GM23338 (cell line): Measurements from ENCODE around the gene KCNJ4. TPM values are rescaled to one million over a fixed set of nuclear protein-coding genes. Genes with fewer than 3 reads are reported as not detected.
"Not testable (repeated sequence)": the region's sequence is repeated elsewhere in the genome, so short reads cannot be mapped to it uniquely, and the experiment has no call there.

Experiments
- ATAC-seq: fragments of 200-7000 bp; cut with Tn5 transposase; 3 replicates; pipeline ENCODE4 v1.9.1; 2020
- DNase-seq: peaks from one replicate; pipeline ENCODE4 v3.0.0-alpha.2; 2015; ENCODE audit warnings: low spot score
- H2AFZ ChIP-seq: fragments of 200-600 bp; sonication (generic); 2 replicates; pipeline ENCODE4 v1.8.0; 2016; ENCODE audit warnings: antibody characterized with exemption, mild to moderate bottlenecking, moderate library complexity
- H3F3A ChIP-seq: fragments of 200-600 bp; sonication (generic); replicated peaks from 2 replicates; pipeline ENCODE4 v1.8.0; 2017; ENCODE audit warnings: antibody characterized with exemption, mixed run types, low read depth
- H3K27ac ChIP-seq: fragments of 200-600 bp; sonication (generic); 2 replicates; pipeline ENCODE4 v1.6.1; 2016; ENCODE audit warnings: low read depth
- H3K27me3 ChIP-seq: fragments of 200-600 bp; sonication (generic); 2 replicates; pipeline ENCODE4 v1.8.0; 2016; ENCODE audit warnings: mild to moderate bottlenecking, mixed run types, moderate library complexity; ENCODE audit not compliant: insufficient read depth
- H3K36me3 ChIP-seq: fragments of 200-600 bp; sonication (generic); 2 replicates; pipeline ENCODE4 v1.8.0; 2016; ENCODE audit warnings: mild to moderate bottlenecking; ENCODE audit not compliant: insufficient read depth
- H3K4me1 ChIP-seq: fragments of 200-600 bp; sonication (generic); 2 replicates; pipeline ENCODE4 v1.8.0; 2016; ENCODE audit warnings: mild to moderate bottlenecking, moderate library complexity; ENCODE audit not compliant: insufficient read depth
- H3K4me2 ChIP-seq: fragments of 200-600 bp; sonication (generic); 2 replicates; pipeline ENCODE4 v1.7.1; 2017; ENCODE audit warnings: mixed run types
- H3K4me3 ChIP-seq: fragments of 200-600 bp; sonication (generic); 2 replicates; pipeline ENCODE4 v1.6.1; 2016; ENCODE audit warnings: mixed run types
- H3K79me2 ChIP-seq: fragments of 200-600 bp; sonication (generic); replicated peaks from 2 replicates; pipeline ENCODE4 v1.8.0; 2017; ENCODE audit warnings: mild to moderate bottlenecking; ENCODE audit not compliant: insufficient read depth
- H3K9me2 ChIP-seq: fragments of 200-600 bp; sonication (generic); 2 replicates; pipeline ENCODE4 v1.8.0; 2017; ENCODE audit not compliant: insufficient read depth
- H4K20me1 ChIP-seq: fragments of 200-600 bp; sonication (generic); replicated peaks from 2 replicates; pipeline ENCODE4 v1.8.0; 2017; ENCODE audit warnings: mild to moderate bottlenecking; ENCODE audit not compliant: insufficient read depth
- H3K27ac Mint-ChIP-seq: 2 replicates; pipeline ENCODE4 v1.8.0; 2020; ENCODE audit warnings: inconsistent platforms, mild to moderate bottlenecking, moderate library complexity, mixed read lengths
- H3K27me3 Mint-ChIP-seq: 3 replicates; pipeline ENCODE4 v1.8.0; 2022; ENCODE audit warnings: low read depth, mild to moderate bottlenecking, moderate library complexity, mixed read lengths, inconsistent platforms; ENCODE audit not compliant: insufficient read depth, poor library complexity
- H3K36me3 Mint-ChIP-seq: 3 replicates; pipeline ENCODE4 v1.8.0; 2021; ENCODE audit warnings: low read depth, mild to moderate bottlenecking, inconsistent platforms, moderate library complexity, mixed read lengths
- H3K4me1 Mint-ChIP-seq: 3 replicates; pipeline ENCODE4 v1.8.0; 2020; ENCODE audit warnings: mild to moderate bottlenecking, inconsistent platforms, mixed read lengths
- H3K4me3 Mint-ChIP-seq: 3 replicates; pipeline ENCODE4 v1.8.0; 2021; ENCODE audit warnings: moderate library complexity, mild to moderate bottlenecking, inconsistent platforms, mixed read lengths
- H3K9me3 Mint-ChIP-seq: 3 replicates; pipeline ENCODE4 v1.8.0; 2020; ENCODE audit warnings: moderate library complexity, mild to moderate bottlenecking, inconsistent platforms, mixed read lengths
- polyA plus RNA-seq: library from polyadenylated mRNA; unstranded; fragments of >200 nt; fragmentation: Nextera tagmentation; extraction: Ambion mirVana; gene quantifications from 2 replicates; pipeline ENCODE4 v1.2.1, GENCODE V29; 2016
- total RNA-seq: library from RNA; depleted of rRNA; stranded (reverse); fragments of >200 nt; shearing (Covaris generic); gene quantifications from 2 replicates; pipeline ENCODE4 v1.2.3, GENCODE V29; 2014; rRNA removed

The KCNJ4 gene
- total and polyA plus RNA-seq, 2 experiments from 2014 or later = 0.23 to 1.3 TPM

DNA sequence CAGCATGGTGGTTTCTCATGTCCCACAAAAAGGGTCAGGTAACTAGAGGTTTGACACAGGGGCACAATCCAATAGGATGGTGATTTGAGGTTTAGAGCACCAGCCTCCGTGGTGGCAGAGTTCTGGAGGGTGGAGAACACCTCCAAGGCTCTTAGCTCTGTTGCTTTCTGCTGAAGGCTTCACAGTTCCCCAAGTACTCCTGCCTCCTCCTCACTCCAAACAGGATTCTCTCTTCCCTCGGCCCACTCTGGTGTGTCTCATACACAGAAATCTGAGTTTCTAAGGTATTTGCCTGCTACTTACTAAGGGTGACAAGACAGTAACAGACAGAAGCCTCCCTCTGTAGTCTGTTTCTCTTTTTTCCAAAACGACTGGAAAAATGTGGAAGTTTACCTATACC, 73.6 kb downstream of the KCNJ4 start:
- H3K4me3 Mint-ChIP-seq, H3K9me3 Mint-ChIP-seq, H3K27me3 ChIP-seq, H2AFZ ChIP-seq, H3K4me2 ChIP-seq, DNase-seq, H3K9me2 ChIP-seq, ATAC-seq, H3K27ac ChIP-seq, H3K27me3 Mint-ChIP-seq, H3K4me3 ChIP-seq: not testable (repeated sequence)
- Histone ChIP-seq H4K20me1 (peaks cover 37% of the 10 kb centered on the region), H3K36me3 (peaks cover 16% of the 10 kb centered on the region; the same call in 1 of the 2 replicates), H3F3A (peaks cover 16% of the 10 kb centered on the region; the same call in 1 of the 2 replicates), H3K79me2 (peaks cover 70% of the 10 kb centered on the region), H3K4me1 (peaks cover 24% of the 10 kb centered on the region)
- Mint-ChIP-seq H3K36me3 (peaks cover 44% of the 10 kb centered on the region), H3K27ac (peak overlapping the region; percentile 63; the same call in 1 of the 2 replicates), H3K4me1 (peaks cover 25% of the 10 kb centered on the region)

Other genes starting within 250 kb of the KCNJ4 start
- gene TMEM184B, start 182.2 kb downstream of the KCNJ4 start, total RNA-seq = 76.5 and 95.1 TPM in 2 replicates
- 40.7 and 42.2 TPM in 2 replicates for gene TMEM184B, start 182.2 kb downstream of the KCNJ4 start, polyA plus RNA-seq
- 233 and 259 TPM in 2 replicates for gene CSNK1E, start 137.8 kb downstream of the KCNJ4 start, total RNA-seq
- 180 and 189 TPM in 2 replicates for gene CSNK1E, start 137.8 kb downstream of the KCNJ4 start, polyA plus RNA-seq
- gene KDELR3, start 12.9 kb upstream of the KCNJ4 start, total RNA-seq = 5.6 and 11.1 TPM in 2 replicates
- gene KDELR3, start 12.9 kb upstream of the KCNJ4 start, polyA plus RNA-seq = 5.7 and 7.8 TPM in 2 replicates
- gene DDX17, start 51.1 kb upstream of the KCNJ4 start, total RNA-seq = 452 and 603 TPM in 2 replicates
- 88.0 and 91.0 TPM in 2 replicates for gene DDX17, start 51.1 kb upstream of the KCNJ4 start, polyA plus RNA-seq
- gene DMC1, start 115.0 kb upstream of the KCNJ4 start, total RNA-seq = 5.0 and 8.0 TPM in 2 replicates
- gene DMC1, start 115.0 kb upstream of the KCNJ4 start, polyA plus RNA-seq = 13.2 and 18.5 TPM in 2 replicates
- 6.1 and 11.0 TPM in 2 replicates for gene FAM227A, start 201.2 kb upstream of the KCNJ4 start, total RNA-seq
- gene FAM227A, start 201.2 kb upstream of the KCNJ4 start, polyA plus RNA-seq = 4.3 and 5.8 TPM in 2 replicates
- gene CBY1, start 201.4 kb upstream of the KCNJ4 start, total RNA-seq = 12.8 and 13.2 TPM in 2 replicates
- gene CBY1, start 201.4 kb upstream of the KCNJ4 start, polyA plus RNA-seq = 36.1 and 36.4 TPM in 2 replicates
- 84.0 and 87.0 TPM in 2 replicates for gene TOMM22, start 226.8 kb upstream of the KCNJ4 start, total RNA-seq
- gene TOMM22, start 226.8 kb upstream of the KCNJ4 start, polyA plus RNA-seq = 125 and 131 TPM in 2 replicates
- gene JOSD1, start 245.7 kb upstream of the KCNJ4 start, total RNA-seq = 16.1 and 19.7 TPM in 2 replicates
- gene JOSD1, start 245.7 kb upstream of the KCNJ4 start, polyA plus RNA-seq = 4.6 and 5.5 TPM in 2 replicates